ENCODE data around the gene FAM227B.

FAM227B gene

GRCh38 chr15:49383266-49383665, 237.4 kb downstream of the FAM227B start:
- DNase-seq (ENCODE audit: low spot score), result no peak
- no peak overlapping the region for H3K4me3 ChIP-seq
- no peak for TF ChIP-seq CTCF (IDR thresholded peaks at IDR 0.05)
- H3K27ac ChIP-seq, result no peak overlapping the region

- H3K4me3 ChIP-seq, result no peak overlapping the region
- DNase-seq (ENCODE audit: low spot score), result no peak
- TF ChIP-seq CTCF (IDR thresholded peaks at IDR 0.05), result no peak
- H3K27ac ChIP-seq, result no peak overlapping the region
Measured at GRCh38 chr15:49382394-49382793, 238.2 kb downstream of the FAM227B start.

DNA sequence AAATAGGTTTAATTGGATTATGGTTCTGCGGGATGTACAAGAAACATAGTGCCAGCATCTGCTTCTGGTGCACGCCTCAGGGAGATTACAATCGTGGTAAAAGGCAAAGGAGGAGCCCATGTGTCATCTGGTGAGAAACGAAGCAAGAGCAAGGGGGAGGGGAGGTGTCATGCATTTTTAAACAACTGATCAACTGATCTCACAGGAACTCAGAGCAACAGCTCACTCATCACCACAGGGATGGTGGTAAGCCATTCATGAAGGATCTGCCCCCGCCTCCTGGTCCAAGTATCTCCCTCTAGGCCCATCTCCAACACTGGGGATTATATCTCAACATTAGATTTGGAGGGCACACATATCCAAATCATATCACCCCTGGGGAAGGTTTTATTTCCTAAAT, 239.7 kb downstream of the FAM227B start:
- Histone ChIP-seq H3K4me3 (no peak overlapping the region), H3K27ac (no peak overlapping the region)
- TF ChIP-seq CTCF (IDR thresholded peaks at IDR 0.05), result no peak
- DNase-seq (ENCODE audit: low spot score), result no peak

- no peak for TF ChIP-seq CTCF (IDR thresholded peaks at IDR 0.05)
- H3K27ac ChIP-seq, result no peak overlapping the region
- DNase-seq (ENCODE audit: low spot score), result no peak
- H3K4me3 ChIP-seq, result no peak overlapping the region
Measured at GRCh38 chr15:49379996-49380395, 240.6 kb downstream of the FAM227B start.

DNA sequence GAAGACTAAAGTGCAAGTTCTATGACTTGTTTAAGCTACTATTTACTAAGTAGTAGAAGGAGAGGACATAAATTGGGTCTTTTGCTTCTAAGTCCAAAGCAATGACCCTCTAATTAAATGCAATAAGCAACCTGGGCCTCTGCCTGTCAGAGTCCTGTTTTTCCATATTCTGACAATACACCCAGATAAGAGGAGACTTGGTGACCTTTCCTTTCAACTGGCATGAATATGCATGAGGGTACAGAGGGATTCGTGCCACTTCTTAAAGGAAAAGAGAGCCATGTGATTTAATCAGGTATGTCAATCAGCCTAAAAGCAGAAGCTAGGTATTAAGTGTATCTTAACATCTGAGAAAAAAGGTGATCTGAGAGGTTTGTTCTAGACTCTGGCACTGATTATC, 248.3 kb downstream of the FAM227B start:
- Histone ChIP-seq H3K27ac (no peak overlapping the region), H3K4me3 (no peak overlapping the region)
- no peak for TF ChIP-seq CTCF (IDR thresholded peaks at IDR 0.05)
- DNase-seq (ENCODE audit: low spot score), result no peak

DNA sequence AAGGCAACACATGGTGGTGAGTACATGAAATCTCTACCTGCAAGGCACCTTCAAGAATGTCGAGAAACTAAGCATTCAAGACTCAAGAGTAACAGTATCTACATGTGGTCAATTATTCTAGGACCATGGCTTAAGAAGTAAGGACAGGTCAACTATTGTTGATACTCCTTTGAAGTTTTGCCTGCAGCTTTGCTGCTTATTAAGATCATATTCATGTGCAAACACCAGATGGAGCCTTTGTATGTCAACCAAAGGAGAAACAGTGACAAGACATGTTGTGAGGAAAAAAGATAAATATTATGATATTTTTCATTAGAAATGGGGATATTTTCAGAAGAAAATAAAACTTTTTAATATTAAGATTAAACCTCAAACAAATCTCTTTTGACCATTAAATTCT, 249.8 kb downstream of the FAM227B start:
- no peak for TF ChIP-seq CTCF (IDR thresholded peaks at IDR 0.05)
- Histone ChIP-seq H3K4me3 (no peak overlapping the region), H3K27ac (no peak overlapping the region)
- DNase-seq (ENCODE audit: low spot score), result no peak

GRCh38 chr15:49366496-49366895, 254.1 kb downstream of the FAM227B start:
- no peak for TF ChIP-seq CTCF (IDR thresholded peaks at IDR 0.05)
- H3K4me3 ChIP-seq, result no peak overlapping the region
- DNase-seq (ENCODE audit: low spot score), result no peak
- H3K27ac ChIP-seq, result no peak overlapping the region
